GM18502 (cell line): ENCODE results near the gene ARFGAP2.
A peak's percentile ranks its signal among the peaks of the same experiment; 100 is the strongest.

Experiments
- ATAC-seq: cut with Tn5 transposase; IDR thresholded peaks from one replicate; pipeline ENCODE4 v1.9.1; 2021; ENCODE audit warnings: mild to moderate bottlenecking; ENCODE audit not compliant: unreplicated experiment, poor library complexity

ARFGAP2 gene

DNA sequence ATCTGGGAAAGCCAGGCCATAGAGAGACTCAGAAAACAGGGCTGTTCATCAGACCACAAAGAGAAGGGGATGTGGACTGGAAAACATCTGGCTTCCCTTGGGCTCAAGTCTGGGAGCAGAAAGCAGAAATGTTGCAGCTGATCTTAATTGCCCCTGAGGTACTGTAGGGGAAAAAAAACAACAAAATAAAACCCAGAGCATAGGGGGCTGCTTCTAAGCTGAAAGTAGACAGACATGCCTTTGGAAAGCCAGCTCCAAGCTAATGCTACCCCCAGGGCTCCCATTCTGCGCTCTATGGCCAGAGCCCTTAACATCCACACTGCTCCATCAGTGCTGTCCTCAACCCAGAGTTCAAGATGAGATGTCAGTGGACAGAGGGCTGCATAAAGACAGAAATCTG, 11.6 kb upstream of the ARFGAP2 start:
- no peak for ATAC-seq

- ATAC-seq, result no peak
Observed at GRCh38 chr11:47187723-47188122, 11.0 kb upstream of the ARFGAP2 start.

GRCh38 chr11:47186700-47187695, 10.3 kb upstream of the ARFGAP2 start:
- ATAC-seq, result peak; percentile 33

- peak; percentile 56 for ATAC-seq
Observed at GRCh38 chr11:47186076-47186699, 9.5 kb upstream of the ARFGAP2 start, which contains the start of gene PACSIN3. Gene PACSIN3, minus strand, starts transcription at chr11:47186434. Its CDS starts 3,707 bp downstream, at chr11:47182727.

DNA sequence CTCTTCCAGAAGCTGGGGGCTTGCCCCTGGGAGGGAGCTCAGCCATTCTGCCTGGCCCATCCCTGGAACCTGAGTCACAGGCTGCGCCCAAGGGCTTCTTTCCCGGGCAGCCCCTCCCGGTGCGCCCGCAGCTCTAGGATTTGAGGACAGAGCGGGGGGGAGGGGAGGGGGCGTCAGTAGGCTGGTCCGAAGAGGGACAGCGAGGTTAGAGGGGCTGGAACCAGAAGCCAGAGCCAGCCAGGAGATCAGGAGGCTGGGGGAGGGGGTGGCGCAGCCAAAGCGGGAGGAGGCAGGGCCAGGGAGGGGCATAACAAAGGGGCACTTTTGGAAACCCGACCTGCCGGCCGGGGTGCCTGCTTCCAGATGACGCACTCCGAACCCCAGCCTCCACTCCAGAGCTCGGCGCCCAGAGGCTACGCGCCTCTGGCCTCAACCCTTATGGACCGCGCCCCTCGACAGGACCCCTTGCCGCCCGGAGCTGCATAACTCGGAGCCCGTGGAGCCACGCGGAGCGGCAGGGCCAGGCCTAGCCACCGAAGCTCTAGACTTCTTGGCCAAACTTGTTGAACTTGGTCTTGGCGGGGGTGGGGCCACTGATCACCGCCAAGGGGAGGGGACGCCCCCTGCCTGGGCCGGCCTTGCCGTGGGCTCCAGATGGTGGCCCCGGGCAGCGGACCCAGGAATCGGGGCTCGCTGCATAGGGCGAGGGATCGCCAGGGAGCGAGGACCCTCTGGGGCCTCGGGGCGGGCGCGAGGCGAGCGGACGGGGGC, 8.8 kb upstream of the ARFGAP2 start:
- peak; percentile 20 for ATAC-seq

- ATAC-seq, result no peak
Observed at GRCh38 chr11:47184711-47185304, 8.1 kb upstream of the ARFGAP2 start.

DNA sequence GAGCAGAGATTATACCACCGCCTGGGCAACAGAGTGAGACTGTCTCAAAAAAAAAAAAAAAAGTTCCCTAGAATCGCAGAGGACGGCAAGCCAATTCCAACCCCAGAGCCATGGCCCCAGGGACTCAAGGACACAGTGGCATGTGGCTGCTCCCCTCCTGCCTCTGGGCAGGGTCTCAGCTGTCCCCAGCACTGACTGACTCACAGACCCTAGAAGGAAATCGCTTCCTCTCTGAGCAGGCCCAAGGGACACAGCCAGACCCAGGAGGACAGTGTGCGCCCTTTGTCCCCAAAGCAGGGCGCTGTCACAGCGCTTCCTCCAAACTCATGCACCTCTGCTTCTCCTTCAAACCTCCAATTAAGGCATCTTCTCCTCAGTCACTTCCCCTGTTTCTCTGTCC, 7.3 kb upstream of the ARFGAP2 start:
- no peak for ATAC-seq

DNA sequence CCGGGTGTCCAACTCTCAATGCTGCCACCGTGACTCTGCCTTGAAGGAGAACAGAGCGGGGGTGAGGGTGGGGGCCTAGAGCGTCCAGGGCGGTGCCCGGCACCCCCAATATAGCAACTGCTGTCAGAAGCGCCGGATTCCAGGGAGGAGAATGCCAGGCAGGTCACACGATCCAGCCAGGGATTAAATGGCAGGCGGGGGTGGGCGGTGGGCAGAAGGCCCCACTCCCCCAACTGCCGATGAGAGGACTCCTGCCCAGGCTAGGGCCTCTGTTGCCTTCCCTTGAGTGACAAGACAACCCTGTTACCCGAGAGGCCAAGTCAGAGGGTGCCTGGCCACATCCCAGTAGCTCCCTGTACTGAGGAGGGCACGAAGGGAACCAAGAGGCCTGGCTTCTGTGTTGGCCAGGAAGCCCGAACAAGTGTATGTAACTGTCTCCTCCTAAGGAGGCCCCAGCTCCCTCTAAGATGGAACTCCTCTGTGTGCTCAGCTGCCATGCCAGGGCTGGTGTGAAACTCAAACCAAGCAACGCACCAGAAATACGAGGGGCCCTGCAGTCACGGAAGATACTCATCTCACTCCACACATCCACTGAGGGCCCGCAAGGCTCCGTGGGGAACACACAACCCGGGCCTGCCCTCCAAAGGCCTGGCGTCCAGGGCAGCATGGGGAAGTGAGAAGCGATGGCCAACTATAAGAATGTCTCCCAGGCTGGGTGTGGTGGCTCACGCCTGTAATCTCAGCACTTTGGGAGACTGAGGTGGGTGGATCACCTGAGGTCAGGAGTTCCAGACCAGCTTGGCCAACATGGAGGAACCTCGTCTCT, 6.6 kb upstream of the ARFGAP2 start:
- no peak for ATAC-seq

- no peak for ATAC-seq
Observed at GRCh38 chr11:47182380-47182779, 5.7 kb upstream of the ARFGAP2 start.

DNA sequence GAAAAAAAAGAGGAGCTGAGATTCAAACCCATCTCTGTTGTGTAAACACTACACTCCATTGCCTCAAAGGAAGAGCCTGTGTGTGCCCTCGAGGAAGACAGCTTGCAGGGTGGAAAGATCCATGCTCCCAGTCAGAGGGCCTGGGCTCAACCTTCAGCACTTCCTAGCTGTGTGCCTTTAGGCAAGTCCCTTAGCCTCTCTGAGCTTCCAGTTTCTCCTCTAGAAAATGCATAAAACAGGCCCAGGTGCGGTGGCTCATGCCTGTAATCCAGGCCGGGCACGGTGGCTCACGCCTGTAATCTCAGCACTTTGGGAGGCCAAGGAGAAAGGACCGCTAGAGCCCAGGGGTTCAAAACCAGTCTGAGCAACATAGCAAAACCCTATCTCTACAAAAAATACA, 4.6 kb upstream of the ARFGAP2 start:
- no peak for ATAC-seq

DNA sequence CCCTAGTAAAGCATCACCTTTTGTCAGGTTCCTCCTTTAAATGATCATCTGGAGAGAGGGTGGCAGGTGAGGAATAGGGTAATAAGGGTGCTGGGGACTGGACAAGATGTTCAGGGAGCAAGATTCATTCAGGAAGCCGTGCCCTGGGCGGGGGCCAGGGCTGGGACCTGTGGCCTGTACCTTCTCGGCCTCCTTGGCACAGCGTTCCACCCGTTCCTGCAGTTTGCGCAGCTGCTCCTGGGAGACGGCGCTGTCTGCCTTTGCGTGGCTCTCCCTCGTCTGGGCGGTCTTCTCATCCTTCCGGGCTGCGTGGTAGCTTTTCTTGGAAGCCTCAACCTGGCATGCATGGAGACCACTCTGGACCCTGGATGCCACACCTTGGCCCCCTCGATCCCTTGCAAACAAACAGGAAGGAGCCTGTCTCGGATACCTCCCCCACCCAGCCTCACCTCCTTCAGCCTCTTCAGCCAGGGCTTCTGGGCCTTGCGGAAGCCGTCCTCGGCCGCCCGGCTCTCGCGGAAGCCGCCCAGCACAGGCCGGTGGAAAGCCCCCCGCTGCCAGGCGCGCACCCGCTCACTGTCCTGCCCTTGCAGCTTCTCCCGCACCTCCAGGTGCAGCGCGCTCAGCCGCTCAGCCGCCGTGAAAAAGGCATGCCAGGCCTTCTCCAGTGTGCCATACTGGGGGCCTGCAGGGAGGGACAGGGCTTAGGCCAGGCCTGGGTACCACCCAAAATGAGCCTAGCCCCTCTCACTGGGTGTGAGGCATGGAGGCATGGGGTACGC, 3.5 kb upstream of the ARFGAP2 start:
- no peak for ATAC-seq

DNA sequence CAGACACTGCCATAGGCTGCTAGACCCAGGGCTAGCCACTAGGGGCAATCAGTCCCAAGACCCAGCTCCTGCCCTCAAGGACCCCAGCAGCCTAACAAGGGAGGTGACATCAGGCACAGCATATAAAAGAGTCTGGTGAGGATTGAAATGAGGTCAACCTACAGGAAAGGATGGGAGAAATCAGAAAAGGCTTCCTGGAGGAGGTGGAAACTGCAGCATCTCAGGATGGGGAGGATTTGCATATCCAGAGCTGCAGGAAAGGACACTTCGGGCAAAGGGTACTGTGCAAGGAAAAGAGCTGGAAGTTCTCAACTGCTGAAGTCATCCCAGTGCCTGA, 2.9 kb upstream of the ARFGAP2 start:
- peak; percentile 28 for ATAC-seq

DNA sequence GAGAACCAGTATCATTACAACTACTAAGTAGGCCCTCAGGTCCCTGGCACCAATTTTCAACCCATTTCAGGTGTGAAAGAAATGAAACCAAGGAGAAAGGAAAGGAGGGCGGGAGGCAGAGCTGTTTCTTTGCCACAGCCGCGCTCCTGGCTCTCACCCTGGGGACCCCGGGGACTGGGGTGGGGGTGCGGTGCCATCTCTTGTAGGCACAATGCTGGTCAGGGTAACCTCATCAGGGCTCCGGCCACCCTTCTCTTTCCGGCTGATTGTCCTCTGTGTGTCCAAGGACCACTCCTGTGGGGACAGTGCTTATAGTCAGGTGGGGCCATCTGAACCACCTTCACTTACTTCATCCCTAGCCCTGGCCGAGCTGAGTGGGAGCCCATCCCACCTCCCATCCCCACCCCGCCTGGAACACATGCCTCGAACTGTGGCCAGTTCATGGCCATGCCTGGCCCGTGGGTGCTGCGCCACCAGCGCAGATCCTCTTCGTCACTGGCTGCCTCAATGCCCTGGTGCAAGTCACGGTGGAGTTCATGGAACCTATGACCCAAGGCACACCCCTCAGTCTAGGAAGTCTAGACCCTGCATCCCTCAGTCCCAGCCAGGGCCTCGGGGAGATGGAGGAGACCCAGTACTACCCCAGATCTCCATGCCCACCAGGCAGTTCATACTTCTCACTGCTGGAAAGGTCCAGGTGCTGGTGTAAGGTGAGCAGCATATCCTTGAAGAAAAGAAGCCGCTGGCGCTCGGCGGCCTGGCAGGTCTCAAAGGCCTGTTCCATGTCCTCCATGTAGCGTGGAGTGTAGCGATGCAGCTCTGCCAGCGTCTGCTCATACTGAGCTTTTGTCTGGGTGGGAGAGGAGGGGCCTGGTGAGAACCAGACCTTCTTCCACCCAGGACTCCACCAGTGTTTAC, 2.3 kb upstream of the ARFGAP2 start:
- ATAC-seq, result no peak

DNA sequence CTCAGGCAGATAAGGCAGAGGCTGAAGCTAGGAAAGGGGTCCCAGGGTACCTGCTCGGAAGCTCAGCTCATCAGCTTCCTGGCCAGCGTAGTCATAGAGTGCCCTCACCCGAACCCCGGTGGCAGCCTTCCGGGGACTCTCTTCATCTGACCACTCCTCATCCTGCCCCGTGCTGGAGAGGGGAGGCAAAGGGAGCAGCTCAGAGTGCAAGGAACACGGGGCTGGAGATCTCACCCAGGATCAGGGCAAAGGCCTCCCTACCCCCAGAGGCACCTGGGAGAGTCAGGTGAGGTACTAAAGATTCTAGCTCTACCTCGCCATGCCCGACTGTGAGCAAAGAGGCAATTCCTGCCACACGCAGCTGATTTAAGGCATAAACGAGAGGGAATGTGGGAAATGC, 1.6 kb upstream of the ARFGAP2 start:
- no peak for ATAC-seq

DNA sequence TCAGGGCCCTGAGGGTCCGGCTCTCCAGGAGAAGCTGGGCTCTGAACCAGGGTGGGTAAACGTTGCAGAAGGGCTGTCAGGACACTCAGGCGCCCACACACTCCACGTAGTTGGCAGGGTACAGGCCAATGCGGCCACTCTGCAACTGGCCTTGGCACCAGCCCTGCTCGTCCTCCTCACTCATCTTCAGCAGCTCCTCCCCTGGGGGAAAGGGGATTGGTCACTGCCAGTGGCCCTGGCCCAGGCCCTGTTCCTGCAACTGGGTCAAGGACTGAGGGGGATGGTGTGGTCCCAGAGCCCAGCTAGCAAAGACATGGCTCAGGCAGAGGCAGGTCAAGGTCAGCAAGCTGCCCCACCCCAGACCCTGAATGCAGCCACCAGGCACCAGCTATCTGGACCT, 1.2 kb upstream of the ARFGAP2 start:
- ATAC-seq, result no peak

DNA sequence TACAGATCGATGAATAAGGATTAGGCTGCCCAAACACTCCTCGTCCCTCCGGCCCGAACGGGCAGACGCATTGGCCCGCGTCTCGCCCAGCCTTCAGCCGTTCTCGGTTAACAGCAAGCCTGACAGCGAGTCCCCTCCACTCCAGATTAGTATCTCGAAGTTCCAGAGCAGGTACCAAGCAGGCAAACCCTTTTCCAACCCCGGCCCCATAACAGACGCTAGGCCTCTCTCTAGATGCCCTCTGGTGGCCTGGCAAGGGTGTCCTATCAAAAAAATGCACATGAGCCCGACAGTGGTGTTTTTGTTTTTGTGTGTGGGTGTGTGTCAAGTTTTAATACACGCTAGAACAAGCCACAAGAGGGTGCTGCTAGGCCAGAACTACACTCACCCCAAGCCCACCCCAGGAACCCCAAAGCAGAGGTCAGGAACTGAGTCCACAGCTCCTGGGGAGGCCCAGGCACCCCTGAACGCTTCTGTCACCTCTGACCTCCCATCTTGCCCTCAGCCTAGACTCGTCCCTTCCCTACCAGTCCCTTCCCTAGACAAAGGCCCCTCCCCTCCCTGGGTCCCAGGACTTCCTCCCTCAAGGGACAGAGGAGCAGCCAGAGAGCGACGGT, 658 bp upstream of the ARFGAP2 start:
- ATAC-seq, result peak; percentile 51

GRCh38 chr11:47175746-47176327, 842 bp downstream of the ARFGAP2 start:
- ATAC-seq, result no peak
